Measurements from ENCODE around the gene BMI1.

BMI1 gene

GRCh38 chr10:22366435-22366703 lies 45.5 kb downstream of the BMI1 start:
- TF ChIP-seq EZH2phosphoT487 (conservative IDR thresholded peaks at IDR 0.05; ENCODE audit: low read length) (no peak), CTCF (IDR thresholded peaks at IDR 0.05; ENCODE audit: insufficient read depth, low read length, poor library complexity, severe bottlenecking) (no peak)
- Histone ChIP-seq H2AFZ (ENCODE audit: low read depth, low read length, severe bottlenecking) (no peak overlapping the region), H3K4me2 (ENCODE audit: low read depth, low read length, poor library complexity, severe bottlenecking) (no peak overlapping the region), H3F3A (ENCODE audit: insufficient read depth) (no peaks in the 10 kb centered on the region), H3K79me2 (ENCODE audit: insufficient read depth, low read length) (no peaks in the 10 kb centered on the region), H3K9ac (ENCODE audit: low read length) (no peak overlapping the region), H3K36me3 (ENCODE audit: low read length) (no peaks in the 10 kb centered on the region), H3K9me2 (replicated peaks; ENCODE audit: insufficient read depth, low read length) (no peaks in the 10 kb centered on the region), H3K27me3 (ENCODE audit: low read length) (no peaks in the 10 kb centered on the region), H3K4me3 (ENCODE audit: insufficient read depth, low read length, poor library complexity, severe bottlenecking) (no peak overlapping the region), H3K9me3 (ENCODE audit: insufficient read depth, low read length) (no peaks in the 10 kb centered on the region), H4K20me1 (ENCODE audit: low read depth, low read length) (no peaks in the 10 kb centered on the region), H3K27ac (ENCODE audit: low read depth, low read length) (no peak overlapping the region)

GRCh38 chr10:22366771-22367170 lies 45.9 kb downstream of the BMI1 start:
- Histone ChIP-seq H3K27me3 (ENCODE audit: low read length) (no peaks in the 10 kb centered on the region), H3F3A (ENCODE audit: insufficient read depth) (no peaks in the 10 kb centered on the region), H3K4me2 (ENCODE audit: low read depth, low read length, poor library complexity, severe bottlenecking) (no peak overlapping the region), H3K9me3 (ENCODE audit: insufficient read depth, low read length) (no peaks in the 10 kb centered on the region), H3K9ac (ENCODE audit: low read length) (no peak overlapping the region), H3K36me3 (ENCODE audit: low read length) (no peaks in the 10 kb centered on the region), H3K79me2 (ENCODE audit: insufficient read depth, low read length) (no peaks in the 10 kb centered on the region), H4K20me1 (ENCODE audit: low read depth, low read length) (no peaks in the 10 kb centered on the region), H3K27ac (ENCODE audit: low read depth, low read length) (no peak overlapping the region), H3K4me3 (ENCODE audit: insufficient read depth, low read length, poor library complexity, severe bottlenecking) (no peak overlapping the region), H3K9me2 (replicated peaks; ENCODE audit: insufficient read depth, low read length) (no peaks in the 10 kb centered on the region), H2AFZ (ENCODE audit: low read depth, low read length, severe bottlenecking) (no peak overlapping the region)
- TF ChIP-seq CTCF (IDR thresholded peaks at IDR 0.05; ENCODE audit: insufficient read depth, low read length, poor library complexity, severe bottlenecking) (no peak), EZH2phosphoT487 (conservative IDR thresholded peaks at IDR 0.05; ENCODE audit: low read length) (no peak)

GRCh38 chr10:22367471-22367870 lies 46.6 kb downstream of the BMI1 start:
- Histone ChIP-seq H3K36me3 (ENCODE audit: low read length) (no peaks in the 10 kb centered on the region), H3K79me2 (ENCODE audit: insufficient read depth, low read length) (no peaks in the 10 kb centered on the region), H2AFZ (ENCODE audit: low read depth, low read length, severe bottlenecking) (no peak overlapping the region), H4K20me1 (ENCODE audit: low read depth, low read length) (no peaks in the 10 kb centered on the region), H3K9me3 (ENCODE audit: insufficient read depth, low read length) (no peaks in the 10 kb centered on the region), H3K27ac (ENCODE audit: low read depth, low read length) (no peak overlapping the region), H3K9me2 (replicated peaks; ENCODE audit: insufficient read depth, low read length) (no peaks in the 10 kb centered on the region), H3K27me3 (ENCODE audit: low read length) (no peaks in the 10 kb centered on the region), H3K9ac (ENCODE audit: low read length) (no peak overlapping the region), H3K4me2 (ENCODE audit: low read depth, low read length, poor library complexity, severe bottlenecking) (no peak overlapping the region), H3F3A (ENCODE audit: insufficient read depth) (no peaks in the 10 kb centered on the region), H3K4me3 (ENCODE audit: insufficient read depth, low read length, poor library complexity, severe bottlenecking) (no peak overlapping the region)
- TF ChIP-seq EZH2phosphoT487 (conservative IDR thresholded peaks at IDR 0.05; ENCODE audit: low read length), result no peak
- no peak for TF ChIP-seq CTCF (IDR thresholded peaks at IDR 0.05; ENCODE audit: insufficient read depth, low read length, poor library complexity, severe bottlenecking)

GRCh38 chr10:22368402-22368801 lies 47.5 kb downstream of the BMI1 start:
- Histone ChIP-seq H4K20me1 (ENCODE audit: low read depth, low read length) (no peaks in the 10 kb centered on the region), H3K36me3 (ENCODE audit: low read length) (no peaks in the 10 kb centered on the region), H3K9me2 (replicated peaks; ENCODE audit: insufficient read depth, low read length) (no peaks in the 10 kb centered on the region), H3K9me3 (ENCODE audit: insufficient read depth, low read length) (no peaks in the 10 kb centered on the region), H3K4me2 (ENCODE audit: low read depth, low read length, poor library complexity, severe bottlenecking) (no peak overlapping the region), H3K79me2 (ENCODE audit: insufficient read depth, low read length) (no peaks in the 10 kb centered on the region), H3K9ac (ENCODE audit: low read length) (no peak overlapping the region), H3K4me3 (ENCODE audit: insufficient read depth, low read length, poor library complexity, severe bottlenecking) (no peak overlapping the region), H3F3A (ENCODE audit: insufficient read depth) (no peaks in the 10 kb centered on the region), H2AFZ (ENCODE audit: low read depth, low read length, severe bottlenecking) (no peak overlapping the region), H3K27ac (ENCODE audit: low read depth, low read length) (no peak overlapping the region), H3K27me3 (ENCODE audit: low read length) (no peaks in the 10 kb centered on the region)
- TF ChIP-seq CTCF (IDR thresholded peaks at IDR 0.05; ENCODE audit: insufficient read depth, low read length, poor library complexity, severe bottlenecking), result no peak
- TF ChIP-seq EZH2phosphoT487 (conservative IDR thresholded peaks at IDR 0.05; ENCODE audit: low read length), result no peak
